HepG2 (cell line): ENCODE measurements around the gene TAF12. TPM values are rescaled to one million over a fixed set of nuclear protein-coding genes. Genes with fewer than 3 reads are reported as not detected.
A peak's percentile ranks its signal among the peaks of the same experiment; 100 is the strongest.

Experiments used
- ARNT2 ChIP-seq: sonication (generic); formaldehyde crosslinking; IDR thresholded peaks from 2 replicates; pipeline ENCODE4 v1.8.0; 2022; ENCODE audit warnings: mild to moderate bottlenecking, low read depth, missing genetic modification reagents, moderate library complexity
- DR1 ChIP-seq: sonication (generic); formaldehyde crosslinking; IDR thresholded peaks from 2 replicates; pipeline ENCODE4 v1.8.0; 2021; ENCODE audit warnings: mild to moderate bottlenecking, missing genetic modification reagents, inconsistent platforms
- FOSL2 ChIP-seq: sonication (generic); formaldehyde crosslinking; IDR thresholded peaks from 2 replicates; pipeline ENCODE4 v1.4.0; 2020; ENCODE audit warnings: missing genetic modification reagents
- KAT2B ChIP-seq: fragments of 150-350 bp; IDR thresholded peaks from 2 replicates; pipeline ENCODE4 v1.6.1; 2014; ENCODE audit warnings: low read depth, low read length, borderline replicate concordance
- PCBP1 ChIP-seq: fragments of 200-400 bp; formaldehyde crosslinking; IDR thresholded peaks from 2 replicates; pipeline ENCODE4 v1.6.1; 2017; ENCODE audit warnings: mild to moderate bottlenecking, low read depth, low read length, borderline replicate concordance
- PHF5A ChIP-seq: IDR thresholded peaks from one replicate; pipeline ENCODE4 v1.6.1; 2018; ENCODE audit warnings: low read depth, missing genetic modification reagents; ENCODE audit not compliant: unreplicated experiment
- POGZ ChIP-seq: sonication (generic); formaldehyde crosslinking; IDR thresholded peaks from 2 replicates; pipeline ENCODE4 v1.4.0; 2020; ENCODE audit warnings: mild to moderate bottlenecking, missing genetic modification reagents
- SCMH1 ChIP-seq: sonication (generic); formaldehyde crosslinking; IDR thresholded peaks from 2 replicates; pipeline ENCODE4 v1.9.0; 2021; ENCODE audit warnings: missing genetic modification reagents, mild to moderate bottlenecking, borderline replicate concordance
- SIN3A ChIP-seq: IDR thresholded peaks from 2 replicates; pipeline ENCODE4 v1.6.1; 2011; ENCODE audit warnings: low read depth, mild to moderate bottlenecking, control low read depth, low read length, borderline replicate concordance
- SIX4 ChIP-seq: sonication (generic); formaldehyde crosslinking; IDR thresholded peaks from 2 replicates; pipeline ENCODE4 v1.4.0; 2020; ENCODE audit warnings: missing genetic modification reagents
- SOX13 ChIP-seq, 3 experiments: fragments of 450-650 bp in 1 of 3; sonication (generic) in 1 of 3; formaldehyde crosslinking in 1 of 3; IDR thresholded peaks in 2 of 3; conservative IDR thresholded peaks in 1 of 3; 2 replicates each; pipeline versions ENCODE4 v1.5.0 to v1.6.1; 2016 to 2020; ENCODE audit warnings: antibody characterized with exemption in 1 of 3, mild to moderate bottlenecking in 1 of 3, missing compliant biosample characterization in 1 of 3, missing genetic modification reagents in 1 of 3, moderate library complexity in 1 of 3
- THAP9 ChIP-seq: sonication (generic); formaldehyde crosslinking; IDR thresholded peaks from 2 replicates; pipeline ENCODE4; 2020; ENCODE audit warnings: missing genetic modification reagents, mild to moderate bottlenecking, borderline replicate concordance
- ZNF232 ChIP-seq: sonication (generic); formaldehyde crosslinking; IDR thresholded peaks from 2 replicates; pipeline ENCODE4 v1.4.0; 2020; ENCODE audit warnings: missing genetic modification reagents, borderline replicate concordance
- ZNF235 ChIP-seq: sonication (generic); formaldehyde crosslinking; IDR thresholded peaks from 2 replicates; pipeline ENCODE4 v1.8.1; 2023; ENCODE audit warnings: mild to moderate bottlenecking, missing genetic modification reagents, borderline replicate concordance
- ZNF317 ChIP-seq: sonication (generic); formaldehyde crosslinking; IDR thresholded peaks from 2 replicates; pipeline ENCODE4 v1.5.0; 2020; ENCODE audit warnings: mild to moderate bottlenecking, missing genetic modification reagents
- ZNF34 ChIP-seq: sonication (generic); formaldehyde crosslinking; IDR thresholded peaks from 2 replicates; pipeline ENCODE4 v1.4.0; 2020; ENCODE audit warnings: mild to moderate bottlenecking, missing genetic modification reagents, borderline replicate concordance
- ZNF431 ChIP-seq: sonication (generic); formaldehyde crosslinking; IDR thresholded peaks from 2 replicates; pipeline ENCODE4 v1.9.0; 2022; ENCODE audit warnings: missing genetic modification reagents, low read depth, mild to moderate bottlenecking, borderline replicate concordance
- ZNF558 ChIP-seq: sonication (generic); formaldehyde crosslinking; IDR thresholded peaks from 2 replicates; pipeline ENCODE4 v1.9.0; 2022; ENCODE audit warnings: mild to moderate bottlenecking, missing genetic modification reagents, borderline replicate concordance
- ZNF749 ChIP-seq: sonication (generic); formaldehyde crosslinking; IDR thresholded peaks from 2 replicates; pipeline ENCODE4 v1.8.0; 2022; ENCODE audit warnings: mild to moderate bottlenecking, missing genetic modification reagents, moderate library complexity, borderline replicate concordance
- ZNF788 ChIP-seq: sonication (generic); formaldehyde crosslinking; IDR thresholded peaks from 2 replicates; pipeline ENCODE4 v1.5.0; 2020; ENCODE audit warnings: mild to moderate bottlenecking, missing genetic modification reagents, borderline replicate concordance
- ZZZ3 ChIP-seq: sonication (generic); formaldehyde crosslinking; IDR thresholded peaks from 2 replicates; pipeline ENCODE4 v1.4.0; 2020; ENCODE audit warnings: missing genetic modification reagents, mild to moderate bottlenecking, borderline replicate concordance
- polyA plus RNA-seq, 8 experiments: library from polyadenylated mRNA; depleted of rRNA in 3 of 8; stranded (reverse) in 7 of 8; unstranded in 1 of 8; fragments of >200 nt; fragmentation: Illumina TruSeq in 4 of 8; extraction: Trizol in 4 of 8; gene quantifications; 2 replicates each; pipeline versions ENCODE4 v1.2.1 to v1.2.3, GENCODE V29; 2011 to 2016; ENCODE audit warnings: low read depth in 4 of 8, missing spikeins in 1 of 8, mixed read lengths in 1 of 8; ENCODE audit not compliant: insufficient read depth in 1 of 8
- total RNA-seq, 5 experiments: library from RNA; depleted of rRNA; stranded (reverse); fragments of >200 nt; fragmentation: Illumina TruSeq; extraction: Trizol; gene quantifications; 2 replicates each; pipeline ENCODE4 v1.2.3, GENCODE V29; 2016; ENCODE audit warnings: low read depth in 1 of 5
- TF ChIP-seq, protein P1 (sequence below): sonication (generic); formaldehyde crosslinking; IDR thresholded peaks from 2 replicates; pipeline ENCODE4 v1.8.0; 2023; ENCODE audit warnings: mild to moderate bottlenecking, missing genetic modification reagents
- TF ChIP-seq, protein P2 (sequence below): sonication (generic); formaldehyde crosslinking; IDR thresholded peaks from 2 replicates; pipeline ENCODE4 v1.8.0; 2022; ENCODE audit warnings: low read depth, missing genetic modification reagents

The TAF12 gene
- total and polyA plus RNA-seq, 2 of the 13 experiments (the other 11 are each of a cell fraction or from before 2014, with no cell fraction given), result 16.3 to 17.1 TPM

- TF ChIP-seq ZNF232 (CRISPR knock-in tag) (0 out of 2 replicates have a peak, but pooled peaks have one; percentile 31), ARNT2 (CRISPR knock-in tag) (peak; percentile 77; the same call in 1 of the 2 replicates), PHF5A (CRISPR knock-in tag) (peak; percentile 75), ZNF431 (CRISPR knock-in tag) (peak; percentile 68; the same call in 1 of the 2 replicates), POGZ (CRISPR knock-in tag) (peak; percentile 56), ZNF317 (CRISPR knock-in tag) (peak; percentile 36; the same call in 1 of the 2 replicates), SIN3A (peak; percentile 94), KAT2B (no peak), ZZZ3 (CRISPR knock-in tag) (peak; percentile 82; the same call in 1 of the 2 replicates), SIX4 (CRISPR knock-in tag) (peak; percentile 28; the same call in 1 of the 2 replicates), THAP9 (CRISPR knock-in tag) (peak; percentile 90), SCMH1 (CRISPR knock-in tag) (no peak), DR1 (peak; percentile 66; the same call in 1 of the 2 replicates), ZNF558 (CRISPR knock-in tag) (peak; percentile 92; the same call in 1 of the 2 replicates), FOSL2 (CRISPR knock-in tag) (peak; percentile 57), ZNF235 (CRISPR knock-in tag) (no peak), SOX13 (IDR thresholded peaks at IDR 0.05) (no peak), SOX13 (CRISPR knock-in tag; conservative IDR thresholded peaks at IDR 0.05 in 1 of 2, IDR thresholded peaks at IDR 0.05 in 1 of 2) (peak in 1 of 2 experiments; percentile 9; a peak in 1 of 4 replicates), ZNF749 (CRISPR knock-in tag) (peak; percentile 95), ZNF34 (no peak), ZNF788 (peak; percentile 54; the same call in 1 of the 2 replicates), PCBP1 (0 out of 2 replicates have a peak, but pooled peaks have one; percentile 28)
- TF ChIP-seq, protein P1, sequence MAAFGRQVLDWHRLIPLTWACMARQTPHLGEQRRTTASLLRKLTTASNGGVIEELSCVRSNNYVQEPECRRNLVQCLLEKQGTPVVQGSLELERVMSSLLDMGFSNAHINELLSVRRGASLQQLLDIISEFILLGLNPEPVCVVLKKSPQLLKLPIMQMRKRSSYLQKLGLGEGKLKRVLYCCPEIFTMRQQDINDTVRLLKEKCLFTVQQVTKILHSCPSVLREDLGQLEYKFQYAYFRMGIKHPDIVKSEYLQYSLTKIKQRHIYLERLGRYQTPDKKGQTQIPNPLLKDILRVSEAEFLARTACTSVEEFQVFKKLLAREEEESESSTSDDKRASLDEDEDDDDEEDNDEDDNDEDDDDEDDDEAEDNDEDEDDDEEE (CRISPR knock-in tag), result 0 out of 2 replicates have a peak, but pooled peaks have one; percentile 66
- TF ChIP-seq, protein P2, sequence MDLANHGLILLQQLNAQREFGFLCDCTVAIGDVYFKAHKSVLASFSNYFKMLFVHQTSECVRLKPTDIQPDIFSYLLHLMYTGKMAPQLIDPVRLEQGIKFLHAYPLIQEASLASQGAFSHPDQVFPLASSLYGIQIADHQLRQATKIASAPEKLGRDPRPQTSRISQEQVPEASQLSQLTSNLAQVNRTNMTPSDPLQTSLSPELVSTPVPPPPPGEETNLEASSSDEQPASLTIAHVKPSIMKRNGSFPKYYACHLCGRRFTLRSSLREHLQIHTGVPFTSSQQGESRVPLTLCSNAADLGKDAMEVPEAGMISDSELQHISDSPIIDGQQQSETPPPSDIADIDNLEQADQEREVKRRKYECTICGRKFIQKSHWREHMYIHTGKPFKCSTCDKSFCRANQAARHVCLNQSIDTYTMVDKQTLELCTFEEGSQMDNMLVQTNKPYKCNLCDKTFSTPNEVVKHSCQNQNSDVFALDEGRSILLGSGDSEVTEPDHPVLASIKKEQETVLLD (CRISPR knock-in tag), result peak; percentile 67; the same call in 1 of the 2 replicates
Observed at GRCh38 chr1:28642847-28643635, at the start of gene TAF12 (continued).
